NCI-H1417 (cell line): ENCODE data around the gene CDIPT.
"Not testable (repeated sequence)": the region's sequence is repeated elsewhere in the genome, so short reads cannot be mapped to it uniquely, and the experiment has no call there.

Experiments used
- DNase-seq, 3 experiments: peaks; one replicate each; lab custom pipeline; 2025; lab: John Stamatoyannopoulos, UW

CDIPT gene, protein sequence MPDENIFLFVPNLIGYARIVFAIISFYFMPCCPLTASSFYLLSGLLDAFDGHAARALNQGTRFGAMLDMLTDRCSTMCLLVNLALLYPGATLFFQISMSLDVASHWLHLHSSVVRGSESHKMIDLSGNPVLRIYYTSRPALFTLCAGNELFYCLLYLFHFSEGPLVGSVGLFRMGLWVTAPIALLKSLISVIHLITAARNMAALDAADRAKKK

DNA sequence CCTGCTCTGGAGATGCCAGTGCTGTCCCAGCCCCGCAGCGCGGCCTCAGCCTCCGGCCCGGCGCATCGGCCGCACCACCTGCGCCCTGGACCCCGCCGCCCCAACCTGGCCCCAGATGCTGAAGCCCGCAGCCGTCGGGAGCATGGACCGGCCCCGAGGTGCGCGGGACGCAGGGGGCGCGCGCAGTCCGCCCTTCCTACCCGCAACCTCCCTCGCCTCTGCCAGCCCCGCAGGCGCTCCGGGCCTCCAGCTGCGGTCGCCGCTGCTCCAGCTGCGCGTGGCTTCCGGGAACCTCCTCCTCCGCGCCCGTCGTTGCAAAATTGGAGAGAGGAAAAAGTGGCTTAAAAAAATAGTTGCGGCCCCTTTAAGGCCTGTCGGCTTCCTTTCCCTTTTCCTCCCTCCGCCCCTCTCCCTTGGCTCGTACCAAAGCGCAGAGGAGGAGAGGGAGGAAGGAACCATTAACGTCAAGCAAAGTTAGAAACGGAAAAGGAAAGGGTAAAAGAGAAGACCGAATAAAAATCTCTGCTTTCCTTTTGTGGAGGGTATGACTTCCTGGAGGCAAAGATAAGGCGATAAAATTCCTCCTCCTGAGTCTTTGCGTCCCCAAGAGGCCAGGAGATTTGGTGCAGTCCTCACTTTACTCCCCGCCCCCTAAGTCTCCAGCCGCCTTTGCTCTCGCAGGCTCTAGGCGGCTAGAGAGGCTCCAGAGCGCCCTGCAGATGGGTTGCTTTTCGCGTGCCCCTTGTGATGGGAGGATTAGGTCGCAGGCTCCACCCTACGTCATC, at the start of gene CDIPT:
TSS of gene CDIPT (minus strand) at position 343 of the 785 bp plus-strand sequence. CDS start 369 bp downstream, outside the sequence.
- DNase-seq = peak; percentile 92 to 99 (median 97)

DNA sequence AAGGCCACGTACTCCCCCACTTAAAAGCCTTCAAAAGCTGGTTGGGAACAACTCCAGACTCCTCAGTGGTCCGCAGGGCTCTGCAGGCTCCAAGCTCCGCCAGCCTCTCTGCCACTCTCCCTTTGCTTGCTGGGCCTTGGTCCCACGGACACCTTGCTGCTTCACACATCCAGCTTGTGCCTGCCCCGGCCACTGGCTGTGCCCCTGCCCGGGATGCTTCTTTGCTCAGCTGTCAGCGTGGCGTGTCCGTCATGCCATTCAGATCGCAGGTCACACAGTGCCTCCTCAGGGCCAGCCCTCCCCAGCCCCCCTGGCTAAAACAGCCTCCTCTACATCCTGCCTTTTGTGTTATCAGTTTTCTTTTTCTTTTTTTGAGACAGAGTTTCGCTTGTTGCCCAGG, 49.1 kb upstream of the CDIPT start:
- no peak for DNase-seq

DNA sequence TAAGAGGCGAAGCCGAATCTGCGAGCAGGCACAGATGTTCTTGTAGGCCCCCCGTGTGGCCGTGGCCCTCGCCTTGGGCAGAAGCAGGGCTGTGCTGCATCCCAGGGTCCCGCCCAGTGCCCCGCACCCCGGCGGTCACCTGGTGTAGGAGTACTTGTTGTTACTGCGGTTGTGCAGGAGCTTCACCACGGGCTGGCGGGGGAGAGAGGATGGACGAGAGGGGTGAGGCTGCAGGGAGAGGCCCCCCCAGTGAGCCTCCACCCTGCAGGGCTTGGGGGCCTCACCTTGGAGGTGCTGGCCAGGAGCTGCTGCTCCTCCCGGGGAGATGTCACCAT, 48.6 kb upstream of the CDIPT start:
- DNase-seq = no peak

DNA sequence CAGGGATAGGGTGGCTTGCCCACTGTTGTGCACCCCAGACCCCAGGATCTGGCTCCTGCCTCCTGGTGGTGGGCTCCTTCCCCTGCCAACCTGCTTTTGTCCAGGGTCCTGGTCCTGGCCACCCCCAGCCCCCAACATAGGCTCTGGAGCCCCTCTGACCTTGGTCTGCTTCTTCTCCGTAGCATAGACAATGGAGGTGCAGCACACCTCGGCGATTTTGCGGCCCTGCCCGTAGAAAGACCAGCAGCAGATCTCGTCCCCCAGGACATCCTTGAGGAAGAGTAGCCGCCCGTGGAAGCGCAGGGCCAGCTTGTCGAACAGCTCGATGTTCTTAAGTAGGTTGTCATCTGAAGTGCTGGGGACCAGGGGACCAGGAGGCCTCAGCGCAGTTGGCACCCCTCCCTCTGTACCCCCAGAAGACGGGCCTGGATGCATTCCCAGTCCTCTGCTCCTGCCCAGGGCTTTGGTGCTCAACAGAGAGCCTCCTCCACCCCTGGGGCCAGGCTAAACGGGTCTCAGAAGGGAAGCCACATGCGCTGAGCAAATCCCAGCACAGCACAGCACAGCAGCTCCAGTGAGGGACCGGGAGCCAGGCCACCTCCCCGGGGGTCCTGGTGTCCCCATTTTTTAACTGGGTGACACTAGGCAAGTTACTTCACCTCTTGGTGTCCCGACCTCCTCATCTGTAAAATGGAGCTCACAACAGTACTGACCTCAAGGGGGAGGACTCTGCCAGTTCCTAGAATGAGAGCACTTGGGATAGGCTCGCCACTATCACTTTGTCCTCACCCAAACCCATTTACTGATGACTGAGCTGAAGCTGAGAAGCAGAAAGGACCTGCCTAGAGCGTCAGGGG, 48.0 kb upstream of the CDIPT start:
- no peak for DNase-seq

DNA sequence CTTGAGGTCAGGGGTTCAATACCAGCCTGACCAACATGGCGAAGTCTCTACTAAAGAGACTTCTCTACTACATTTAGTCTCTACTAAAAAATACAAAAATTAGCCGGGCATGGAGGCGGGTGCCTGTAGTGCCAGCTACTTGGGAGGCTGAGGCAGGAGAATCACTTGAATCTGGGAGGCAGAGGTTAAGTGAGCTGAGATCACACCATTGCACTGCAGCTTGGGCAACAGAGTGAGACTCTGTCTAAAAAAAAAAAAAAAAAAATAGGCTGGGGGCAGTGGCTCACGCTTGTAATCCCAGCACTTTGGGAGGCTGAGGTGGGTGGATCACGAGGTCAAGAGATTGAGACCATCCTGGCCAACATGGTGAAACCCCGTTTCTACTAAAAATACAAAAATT, 46.8 kb upstream of the CDIPT start:
- DNase-seq = not testable (repeated sequence)

DNA sequence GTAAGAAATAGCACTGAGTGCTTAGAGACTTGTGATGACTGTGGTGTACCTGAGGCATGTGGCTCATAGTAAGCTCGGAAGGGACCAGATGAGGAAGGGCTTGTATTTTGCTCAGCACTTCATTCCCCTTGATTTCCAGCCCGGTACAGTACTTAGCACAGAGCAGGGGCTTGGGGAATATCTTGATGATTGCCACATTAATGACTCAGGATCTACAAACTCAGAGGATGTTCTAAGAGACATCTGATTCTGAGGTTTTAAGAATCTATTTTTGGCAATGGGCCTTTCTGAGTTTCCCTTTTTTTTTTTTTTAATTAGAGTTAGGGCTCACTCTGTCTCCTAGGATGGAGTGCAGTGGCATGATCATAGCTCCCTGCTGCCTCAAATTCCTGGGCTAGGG, 46.4 kb upstream of the CDIPT start:
- no peak for DNase-seq

DNA sequence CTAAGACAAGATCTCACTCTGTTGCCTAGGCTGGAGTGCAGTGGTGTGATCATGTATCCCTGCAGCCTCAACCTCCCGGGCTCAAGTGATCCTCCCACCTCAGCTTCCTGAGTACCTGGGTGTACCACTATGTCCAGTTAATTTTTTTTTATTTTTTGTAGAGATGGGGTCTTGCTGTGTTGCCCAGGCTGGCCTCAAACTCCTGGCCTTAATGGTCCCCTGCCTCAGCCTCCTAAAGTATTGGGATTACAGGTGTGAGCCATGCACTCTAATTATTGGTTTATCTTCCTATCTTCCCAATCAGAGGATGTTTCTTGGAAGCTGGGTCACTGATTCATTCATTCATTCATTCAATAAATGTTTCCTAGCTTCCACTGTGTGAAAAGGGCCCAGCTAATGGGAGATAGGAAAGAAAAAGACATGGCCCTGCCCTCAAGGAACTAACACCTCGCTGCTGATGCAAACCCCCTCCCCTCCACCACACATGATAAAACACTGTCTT, 45.7 kb upstream of the CDIPT start:
- no peak for DNase-seq

DNA sequence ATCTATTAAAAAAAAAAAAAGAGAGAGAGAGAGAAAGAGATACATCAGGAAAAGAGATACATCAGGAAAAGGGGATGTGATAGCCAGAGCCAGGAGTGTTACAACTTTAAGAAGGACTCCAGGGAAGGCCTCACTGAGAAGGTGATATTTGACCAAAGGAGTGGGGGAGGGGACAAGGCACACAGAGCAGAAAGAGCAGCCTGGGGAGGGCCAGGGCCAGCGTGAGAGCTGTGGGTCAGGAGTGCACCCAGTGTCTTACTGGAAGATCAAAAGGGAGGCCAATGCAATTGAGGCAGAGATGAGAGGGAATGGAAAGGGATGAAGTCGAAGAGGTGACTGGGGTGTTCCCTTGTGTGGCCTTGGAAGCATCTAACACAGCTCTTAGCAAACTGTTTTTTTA, 44.9 kb upstream of the CDIPT start:
- DNase-seq = no peak

DNA sequence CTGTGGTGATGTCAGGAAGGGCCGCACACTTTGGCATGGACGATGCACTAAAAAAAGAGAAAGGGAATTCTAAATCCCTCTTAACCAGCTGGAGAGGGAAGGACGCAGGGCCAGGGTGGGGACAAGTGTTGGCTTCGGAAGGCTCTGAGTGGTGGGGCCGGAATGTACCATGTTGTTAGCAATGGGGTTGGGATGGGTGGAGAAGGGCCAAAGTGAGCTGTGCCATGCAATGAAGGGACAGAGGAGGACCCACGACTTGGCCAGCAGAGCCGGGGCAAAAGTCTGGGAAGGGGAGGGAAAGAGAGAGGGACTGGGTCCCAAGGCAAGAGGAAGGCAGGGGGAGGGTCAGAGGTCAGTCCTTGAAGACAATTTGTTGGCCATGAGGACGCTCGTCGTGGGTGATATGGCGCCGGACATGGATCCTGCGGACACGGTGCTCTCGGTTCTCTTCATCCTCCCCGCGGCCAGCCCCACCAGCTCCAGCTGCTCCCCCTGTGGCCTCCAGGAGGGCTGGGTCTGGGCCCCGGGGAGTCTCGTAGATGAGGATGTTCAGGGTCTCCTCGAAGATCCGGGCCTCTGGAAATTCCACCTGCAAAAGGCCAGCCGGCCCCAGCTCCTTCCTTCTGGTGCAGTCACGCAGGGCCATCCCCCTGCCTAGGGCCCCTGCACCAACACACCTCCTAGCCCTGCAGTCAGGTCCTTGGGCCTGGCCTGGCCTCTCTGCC, 43.7 kb upstream of the CDIPT start:
- no peak for DNase-seq

DNA sequence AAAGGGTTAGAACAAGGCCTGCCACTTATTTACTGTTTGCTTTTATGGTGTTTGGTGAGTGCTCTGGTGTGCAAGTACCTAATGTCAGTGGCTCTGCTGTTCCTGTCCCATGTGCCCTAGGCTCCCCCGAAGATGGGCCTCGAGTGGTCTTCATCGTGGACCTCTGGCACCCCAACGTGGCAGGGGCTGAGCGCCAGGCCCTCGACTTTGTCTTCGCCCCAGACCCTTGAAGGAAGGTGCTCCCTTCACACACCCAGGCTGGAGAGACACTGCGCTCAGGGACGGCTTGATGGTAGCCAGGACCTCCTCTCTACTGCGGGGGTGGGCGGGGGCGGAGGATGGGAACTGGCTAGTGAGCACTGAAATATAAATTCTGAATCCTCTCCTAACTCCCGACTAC, 42.6 kb upstream of the CDIPT start:
- no peak for DNase-seq

DNA sequence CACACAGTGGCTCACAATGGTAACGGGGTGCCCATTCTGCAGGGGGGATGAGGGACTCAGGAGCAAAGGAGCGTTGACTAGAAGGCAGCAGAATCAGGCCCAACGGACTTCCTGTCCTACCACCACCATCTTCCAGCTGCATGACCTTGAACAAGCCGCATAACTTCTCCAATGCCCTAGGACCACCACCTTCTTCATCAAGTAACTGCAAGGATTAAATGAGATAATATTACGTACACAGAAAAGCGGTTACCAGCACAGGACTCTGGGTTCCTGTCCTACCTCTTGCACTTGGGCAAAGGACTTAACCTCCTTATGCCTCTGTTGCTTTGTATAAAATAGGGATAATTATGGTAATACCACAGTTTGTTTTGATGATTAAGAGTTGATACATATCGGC, 41.9 kb upstream of the CDIPT start:
- DNase-seq = no peak

DNA sequence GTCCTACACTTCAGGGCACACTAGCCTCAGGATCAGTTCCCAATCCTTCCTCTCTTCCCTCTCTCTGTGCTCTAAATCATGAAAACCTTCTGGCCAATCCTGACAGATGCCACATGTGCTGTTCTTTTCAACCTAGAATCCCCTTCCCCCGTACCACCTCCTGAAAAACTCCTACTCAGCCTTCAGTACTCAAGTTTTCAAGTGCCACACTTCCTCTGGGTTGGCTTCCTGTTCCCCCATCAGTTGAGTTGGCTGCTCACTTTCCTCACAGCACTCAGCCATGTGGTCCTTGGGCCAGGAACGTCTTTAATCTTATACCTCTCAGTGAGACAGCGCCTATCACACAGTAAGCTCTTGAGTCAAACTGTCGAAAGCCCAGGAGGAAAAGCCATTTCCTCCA, 40.6 kb upstream of the CDIPT start:
- DNase-seq = no peak

DNA sequence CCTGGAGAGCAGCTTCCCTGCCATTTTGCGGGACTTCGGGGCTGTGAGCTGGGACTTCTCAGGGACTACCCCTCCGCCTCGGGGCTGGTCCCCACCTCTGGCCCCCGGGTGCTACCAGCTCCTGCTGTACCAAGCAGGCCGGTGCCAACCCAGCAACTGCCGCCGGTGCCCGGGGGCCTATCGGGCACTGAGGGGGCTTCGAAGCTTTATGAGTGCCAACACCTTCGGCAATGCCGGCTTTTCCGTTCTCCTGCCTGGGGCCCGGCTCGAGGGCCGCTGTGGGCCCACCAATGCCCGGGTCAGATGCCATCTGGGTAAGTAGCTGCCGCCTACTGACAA, 38.5 kb upstream of the CDIPT start:
- no peak for DNase-seq

DNA sequence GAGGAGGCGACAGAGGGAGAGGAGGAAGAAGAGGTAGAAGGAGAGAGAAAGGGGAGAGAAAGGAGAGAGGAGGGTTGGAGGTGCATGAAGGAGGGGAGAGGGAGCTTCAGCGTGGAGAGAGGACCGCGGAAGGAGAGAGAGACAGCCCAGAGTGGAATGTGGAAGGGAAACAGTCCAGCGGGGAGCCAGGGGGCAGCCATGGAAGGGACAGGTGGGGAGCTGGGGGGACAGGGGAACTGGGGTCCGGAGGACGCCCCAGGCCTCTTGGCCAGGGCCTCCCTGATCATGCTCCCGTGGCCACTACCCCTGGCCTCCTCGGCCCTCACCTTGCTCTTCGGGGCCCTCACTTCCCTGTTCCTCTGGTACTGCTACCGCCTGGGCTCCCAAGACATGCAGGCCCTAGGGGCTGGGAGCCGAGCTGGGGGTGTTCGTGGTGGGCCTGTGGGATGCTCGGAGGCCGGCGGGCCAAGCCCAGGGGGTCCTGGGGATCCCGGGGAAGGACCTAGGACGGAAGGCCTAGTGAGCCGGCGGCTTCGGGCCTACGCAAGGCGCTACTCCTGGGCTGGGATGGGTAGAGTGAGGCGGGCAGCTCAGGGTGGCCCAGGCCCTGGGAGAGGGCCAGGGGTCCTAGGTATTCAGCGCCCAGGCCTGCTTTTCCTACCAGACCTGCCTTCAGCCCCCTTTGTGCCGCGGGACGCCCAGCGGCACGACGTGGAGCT, 38.0 kb upstream of the CDIPT start:
- DNase-seq = no peak

DNA sequence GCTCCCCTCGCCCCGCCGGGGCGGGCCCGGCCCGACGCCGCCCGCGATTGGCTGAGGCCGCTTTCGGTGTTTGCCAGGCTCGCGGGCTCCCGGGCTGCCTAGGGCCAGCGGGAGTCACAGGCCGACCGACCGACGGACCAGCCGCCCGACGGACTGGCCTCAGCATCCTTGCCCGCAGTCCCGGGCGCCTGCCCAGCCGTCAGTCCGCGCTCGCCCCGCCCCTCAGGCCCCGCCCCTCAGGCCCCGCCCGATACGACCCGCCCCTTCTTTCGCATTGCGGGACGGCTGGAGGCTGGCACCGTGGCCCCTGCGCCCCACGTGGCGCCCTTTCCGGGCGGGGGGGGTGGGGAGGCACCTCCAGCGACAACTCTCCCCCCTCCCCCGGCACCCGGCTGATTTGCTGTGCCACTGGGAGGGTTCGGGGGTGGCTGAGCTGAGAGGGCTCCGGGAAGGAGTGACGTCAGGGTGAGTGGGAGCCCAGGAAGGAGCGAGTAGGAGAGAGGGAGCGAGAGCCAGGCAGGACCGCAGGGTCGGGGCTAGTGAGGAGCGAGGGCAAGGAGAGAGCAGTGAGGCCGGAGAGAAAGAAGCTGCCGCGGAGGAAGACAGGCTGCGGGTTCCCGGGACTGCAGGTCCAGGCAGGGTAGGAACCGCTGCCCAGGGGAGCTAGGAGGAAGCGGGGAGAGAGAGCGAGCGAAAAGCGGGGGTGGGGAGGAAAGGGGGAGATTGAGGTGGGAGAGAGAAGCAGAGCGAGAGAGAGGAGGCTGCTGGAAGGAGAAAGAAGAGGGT, 37.3 kb upstream of the CDIPT start, which contains the start of gene ASPHD1:
TSS of gene ASPHD1 (plus strand) at position 387 of the 786 bp plus-strand sequence. CDS start 484 bp downstream, outside the sequence.
- DNase-seq = peak; percentile 30 to 82 (median 74)

DNA sequence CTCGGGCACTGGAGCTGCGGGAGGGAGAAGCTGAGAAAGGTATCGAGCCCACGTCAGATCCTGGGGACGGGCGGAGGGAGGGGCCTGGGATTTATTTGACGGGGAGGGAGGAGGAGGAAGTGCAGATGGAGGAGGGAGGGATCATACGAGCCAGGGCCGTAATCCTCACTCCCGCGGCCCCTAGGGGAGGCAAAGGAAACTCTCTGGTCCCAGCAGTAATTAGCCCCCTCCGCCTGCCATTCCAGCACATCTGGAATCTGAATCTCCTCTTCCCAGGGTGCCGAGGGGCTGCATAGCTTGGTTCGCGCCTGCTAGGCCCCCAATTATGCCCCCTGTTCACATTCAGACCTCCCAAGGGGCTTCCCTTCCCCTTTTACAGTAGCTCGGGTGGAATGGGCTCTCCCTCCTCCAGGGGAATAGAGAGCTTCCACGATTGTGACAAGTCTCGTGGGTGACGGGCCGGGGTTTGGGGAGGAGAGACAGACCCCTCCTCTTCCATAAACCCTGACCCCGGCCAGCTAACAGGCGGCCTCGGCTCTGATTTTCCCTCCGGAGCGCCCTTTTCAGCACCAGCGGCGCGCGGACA, 36.6 kb upstream of the CDIPT start, which contains the start of gene SEZ6L2:
TSS of gene SEZ6L2 (minus strand) at position 35 of the 586 bp plus-strand sequence. CDS start 531 bp downstream, outside the sequence.
- DNase-seq = peak; percentile 62 to 91 (median 88)

DNA sequence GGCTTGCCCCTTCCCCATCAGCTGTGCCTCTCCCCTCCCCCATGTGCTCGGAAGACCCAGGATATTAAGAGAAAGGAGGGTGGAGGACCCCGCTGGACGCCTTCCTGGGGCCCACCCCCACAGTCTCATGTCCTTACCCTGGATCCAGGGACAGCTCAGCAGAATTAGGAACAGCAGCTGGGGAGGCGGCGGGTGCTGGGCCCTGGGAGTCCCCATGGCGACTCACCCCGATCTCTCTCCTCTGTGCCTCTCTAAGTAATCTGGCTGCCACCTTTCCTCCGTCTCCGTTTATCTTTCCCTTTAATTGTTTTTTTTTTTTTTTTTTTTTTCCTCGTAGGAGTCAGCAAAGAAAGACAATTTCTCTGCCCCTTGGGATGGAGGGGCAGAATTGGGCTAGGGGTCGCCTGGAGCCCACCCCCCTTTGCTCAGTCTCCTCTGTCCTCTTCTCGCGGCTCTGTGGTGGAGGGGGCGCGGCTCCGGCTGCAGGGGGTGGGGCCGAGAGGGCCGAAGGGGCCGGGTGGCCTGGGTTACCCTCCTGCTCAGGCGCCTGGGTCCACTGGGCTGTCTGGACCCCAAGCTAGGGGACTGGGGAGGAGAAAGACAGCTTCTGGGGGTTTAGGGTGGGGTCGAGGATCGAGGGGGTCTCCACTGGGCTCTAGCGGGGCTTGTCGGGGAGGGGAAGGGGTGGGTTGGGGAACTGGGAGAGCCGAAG, 35.9 kb upstream of the CDIPT start:
- DNase-seq = peak; percentile 34 to 79 (median 43)

DNA sequence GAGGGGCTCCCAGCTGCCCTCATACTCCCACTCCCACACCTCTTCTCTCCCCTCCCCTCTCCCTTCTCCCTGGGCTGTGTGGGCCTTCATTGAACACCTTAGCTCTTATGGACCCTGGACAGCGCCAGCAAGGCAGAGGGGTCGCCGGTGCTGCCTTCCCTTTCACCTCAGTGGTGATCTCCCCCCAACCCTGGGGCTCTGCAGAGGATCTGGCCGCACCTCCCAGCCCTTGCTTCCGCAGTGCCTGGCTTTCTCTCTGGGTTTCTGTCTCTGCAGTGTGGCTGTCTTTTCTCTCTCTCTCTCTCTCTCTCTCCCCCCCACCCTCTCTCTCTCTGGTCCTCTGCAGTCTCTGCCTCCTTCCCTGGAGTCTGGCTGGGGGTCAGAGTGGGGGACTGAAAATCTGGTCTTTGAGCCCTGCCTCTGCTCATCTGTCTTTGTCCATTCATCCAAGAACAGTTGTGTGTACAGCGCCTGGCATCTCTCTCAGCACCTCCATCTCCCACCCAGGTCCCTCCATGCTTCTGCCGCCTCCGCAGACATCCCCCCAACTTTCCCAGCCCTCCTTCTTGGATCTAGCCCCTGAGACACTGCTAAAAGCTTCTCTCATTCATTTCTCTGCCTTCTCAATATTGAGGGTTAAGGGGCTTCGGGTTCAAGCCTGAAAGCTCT, 35.2 kb upstream of the CDIPT start:
- DNase-seq = no peak

DNA sequence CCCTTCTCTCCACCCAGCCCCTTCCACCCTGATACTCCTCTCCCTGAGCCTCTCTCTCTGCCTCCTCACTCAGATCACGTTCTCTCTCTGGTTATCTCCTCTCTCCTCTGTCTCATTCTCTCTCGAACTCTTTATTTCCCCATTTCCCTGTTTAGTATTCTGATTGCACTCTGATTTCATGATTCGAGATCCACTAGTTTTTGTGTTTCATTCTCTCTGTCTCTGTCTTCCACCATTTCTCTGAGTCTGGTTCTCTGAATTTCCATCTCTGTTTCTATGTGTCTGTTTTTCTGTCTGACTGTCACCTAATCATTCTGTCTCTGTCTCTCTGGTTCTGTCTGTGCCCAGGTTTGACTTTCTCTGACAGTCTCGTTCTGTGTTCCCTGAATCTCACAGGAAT, 34.3 kb upstream of the CDIPT start:
- DNase-seq = no peak
